LoVo (cell line): ENCODE measurements around the gene EMC8.
"Not testable (repeated sequence)": the region's sequence is repeated elsewhere in the genome, so short reads cannot be mapped to it uniquely, and the experiment has no call there.

Experiments
- DNase-seq: peaks from one replicate; pipeline ENCODE4 v3.0.0-alpha.2; 2016; ENCODE audit warnings: low spot score

EMC8 gene

GRCh38 chr16:85812811-85813700, 13.7 kb upstream of the EMC8 start:
- DNase-seq, result no peak

GRCh38 chr16:85812031-85812807, 12.9 kb upstream of the EMC8 start:
- no peak for DNase-seq

- DNase-seq, result no peak
Measured at GRCh38 chr16:85810742-85811115, 11.4 kb upstream of the EMC8 start.

GRCh38 chr16:85810097-85810741, 10.9 kb upstream of the EMC8 start:
- DNase-seq, result no peak

- DNase-seq, result no peak
Measured at GRCh38 chr16:85809645-85810044, 10.3 kb upstream of the EMC8 start.

GRCh38 chr16:85808926-85809325, 9.6 kb upstream of the EMC8 start:
- DNase-seq, result no peak

- DNase-seq, result not testable (repeated sequence)
Measured at GRCh38 chr16:85808104-85808503, 8.8 kb upstream of the EMC8 start.

- not testable (repeated sequence) for DNase-seq
Measured at GRCh38 chr16:85807340-85807739, 8.0 kb upstream of the EMC8 start.

GRCh38 chr16:85806539-85806938, 7.2 kb upstream of the EMC8 start:
- DNase-seq, result no peak

- no peak for DNase-seq
Measured at GRCh38 chr16:85805442-85806045, 6.2 kb upstream of the EMC8 start.

- DNase-seq, result no peak
Measured at GRCh38 chr16:85803570-85803969, 4.2 kb upstream of the EMC8 start.

GRCh38 chr16:85800321-85800669, 951 bp upstream of the EMC8 start:
- DNase-seq, result no peak

- no peak for DNase-seq
Measured at GRCh38 chr16:85798901-85799496, 345 bp downstream of the EMC8 start.

GRCh38 chr16:85798283-85798776, 1.0 kb downstream of the EMC8 start:
- no peak for DNase-seq

GRCh38 chr16:85796599-85796998, 2.7 kb downstream of the EMC8 start:
- DNase-seq, result no peak

GRCh38 chr16:85796152-85796551, 3.2 kb downstream of the EMC8 start:
- DNase-seq, result no peak

- no peak for DNase-seq
Measured at GRCh38 chr16:85794696-85795095, 4.6 kb downstream of the EMC8 start.

- DNase-seq, result no peak
Measured at GRCh38 chr16:85793662-85794298, 5.6 kb downstream of the EMC8 start.

GRCh38 chr16:85789773-85790172, 9.6 kb downstream of the EMC8 start:
- DNase-seq, result no peak

- no peak for DNase-seq
Measured at GRCh38 chr16:85788819-85789218, 10.5 kb downstream of the EMC8 start.

GRCh38 chr16:85785927-85786326, 13.4 kb downstream of the EMC8 start:
- no peak for DNase-seq
